Panc1 (cell line): ENCODE measurements around the gene NCOA6. TPM values are rescaled to one million over a fixed set of nuclear protein-coding genes. Genes with fewer than 3 reads are reported as not detected.
"Not testable (repeated sequence)": the region's sequence is repeated elsewhere in the genome, so short reads cannot be mapped to it uniquely, and the experiment has no call there.

Experiments
- ATAC-seq: fragments of 200-7000 bp; cut with Tn5 transposase; 2 replicates; pipeline ENCODE4 v1.9.1; 2020; ENCODE audit warnings: mild to moderate bottlenecking, moderate library complexity
- BruUV-seq: library from RNA; stranded (reverse); fragments of 400-500 nt; replicated peaks from 2 replicates; lab custom pipeline; 2021; lab: Mats Ljungman, UMichigan
- CTCF ChIA-PET: fragments of 300-600 bp; sonication (Branson Sonifier 250); formaldehyde crosslinking; loops from one replicate; lab custom pipeline; 2022; ENCODE audit warnings: antibody characterized with exemption; lab: Charles Lee
- POLR2A ChIA-PET: fragments of 300-600 bp; sonication (Branson Sonifier 250); formaldehyde crosslinking; loops from one replicate; lab custom pipeline; 2022; ENCODE audit warnings: antibody characterized with exemption; lab: Charles Lee
- DNase-seq: peaks from one replicate; pipeline ENCODE4 v3.0.0-alpha.2; 2010; ENCODE audit warnings: low read depth, low spot score
- H3K27ac ChIP-seq: 2 replicates; pipeline ENCODE4 v1.5.1; 2011; ENCODE audit warnings: mild to moderate bottlenecking, low read length, inconsistent platforms
- H3K27me3 ChIP-seq: fragments of 200-500 bp; sonication (Bioruptor generic); 2 replicates; pipeline ENCODE4 v1.6.0; 2014; ENCODE audit warnings: low read length, inconsistent platforms; ENCODE audit not compliant: control insufficient read depth, insufficient read depth
- H3K36me3 ChIP-seq: fragments of 200-500 bp; sonication (Bioruptor generic); 2 replicates; pipeline ENCODE4 v1.5.1; 2014; ENCODE audit warnings: inconsistent platforms, mild to moderate bottlenecking, low read length, moderate library complexity; ENCODE audit not compliant: control insufficient read depth, insufficient read depth
- H3K4me1 ChIP-seq: 2 replicates; pipeline ENCODE4 v1.5.1; 2011; ENCODE audit warnings: inconsistent platforms, mild to moderate bottlenecking, low read length, moderate library complexity; ENCODE audit not compliant: control insufficient read depth, insufficient read depth
- H3K4me3 ChIP-seq, 2 experiments: 2 replicates each; pipeline ENCODE4 v1.5.1; 2011 to 2012; ENCODE audit warnings: low read depth in 2 of 2, low read length in 2 of 2, mild to moderate bottlenecking in 2 of 2, inconsistent platforms in 1 of 2, moderate library complexity in 1 of 2
- H3K9me3 ChIP-seq: fragments of 200-500 bp; sonication (Bioruptor generic); 2 replicates; pipeline ENCODE4 v1.5.1; 2014; ENCODE audit warnings: low read depth, mild to moderate bottlenecking, inconsistent platforms, low read length, moderate library complexity; ENCODE audit not compliant: control insufficient read depth, insufficient read depth
- POLR2AphosphoS5 ChIP-seq: IDR thresholded peaks from 2 replicates; pipeline ENCODE4 v1.6.1; 2012; ENCODE audit warnings: mild to moderate bottlenecking, low read depth, low read length, moderate library complexity
- REST ChIP-seq, 2 experiments: IDR thresholded peaks; 2 replicates each; pipeline ENCODE4 v1.6.1; 2011 to 2012; ENCODE audit warnings: low read depth in 2 of 2, control low read depth in 1 of 2, low read length in 1 of 2, mild to moderate bottlenecking in 1 of 2, moderate library complexity in 1 of 2; ENCODE audit not compliant: insufficient read depth in 1 of 2
- SIN3A ChIP-seq: IDR thresholded peaks from 2 replicates; pipeline ENCODE4 v1.6.1; 2012; ENCODE audit warnings: low read depth, mild to moderate bottlenecking, low read length, moderate library complexity, borderline replicate concordance; ENCODE audit not compliant: insufficient read depth
- TCF7L2 ChIP-seq: IDR thresholded peaks from 2 replicates; pipeline ENCODE4 v1.6.1; 2011; ENCODE audit warnings: mild to moderate bottlenecking, low read depth, low read length, inconsistent platforms
- in situ Hi-C: cut with HindIII; loops from 2 replicates; pipeline ENCODE4 v1.10.0; 2016; ENCODE audit warnings: low sequenced_read_pairs, low pct_unique_long_range_greater_than_20kb
- intact Hi-C: fragments of 100-400 bp; cut with micrococcal nuclease; formaldehyde crosslinking; loops from one replicate; pipeline ENCODE4 v1.10.0; 2022; ENCODE audit not compliant: unreplicated experiment
- total RNA-seq: library from RNA; stranded (reverse); gene quantifications from one replicate; pipeline ENCODE4 v1.2.1, GENCODE V29; 2021; ENCODE audit not compliant: unreplicated experiment
- TF ChIP-seq, protein P1 (sequence below): fragments of 450-650 bp; IDR thresholded peaks from 2 replicates; pipeline ENCODE4 v1.5.1; 2017; ENCODE audit warnings: mild to moderate bottlenecking

NCOA6 gene
- total RNA-seq, 1 experiment from 2014 or later = 28.9 TPM

GRCh38 chr20:34729416-34729815, 96.0 kb downstream of the NCOA6 start:
- intact Hi-C loops (no loop called here), in situ Hi-C loops (no loop called here)
- Histone ChIP-seq H3K4me1 (no peaks in the 10 kb centered on the region), H3K27me3 (no peaks in the 10 kb centered on the region), H3K9me3 (no peaks in the 10 kb centered on the region), H3K4me3 (no peak overlapping the region), H3K36me3 (no peaks in the 10 kb centered on the region), H3K27ac (no peak overlapping the region)
- no TSS peak for BruUV-seq
- TF ChIP-seq TCF7L2 (no peak), SIN3A (no peak), REST (IDR thresholded peaks at IDR 0.05; ENCODE audit: insufficient read depth in 1 of 2, low read depth in 2 of 2, low read length in 1 of 2) (no peak), POLR2AphosphoS5 (no peak)
- TF ChIP-seq, protein P1, sequence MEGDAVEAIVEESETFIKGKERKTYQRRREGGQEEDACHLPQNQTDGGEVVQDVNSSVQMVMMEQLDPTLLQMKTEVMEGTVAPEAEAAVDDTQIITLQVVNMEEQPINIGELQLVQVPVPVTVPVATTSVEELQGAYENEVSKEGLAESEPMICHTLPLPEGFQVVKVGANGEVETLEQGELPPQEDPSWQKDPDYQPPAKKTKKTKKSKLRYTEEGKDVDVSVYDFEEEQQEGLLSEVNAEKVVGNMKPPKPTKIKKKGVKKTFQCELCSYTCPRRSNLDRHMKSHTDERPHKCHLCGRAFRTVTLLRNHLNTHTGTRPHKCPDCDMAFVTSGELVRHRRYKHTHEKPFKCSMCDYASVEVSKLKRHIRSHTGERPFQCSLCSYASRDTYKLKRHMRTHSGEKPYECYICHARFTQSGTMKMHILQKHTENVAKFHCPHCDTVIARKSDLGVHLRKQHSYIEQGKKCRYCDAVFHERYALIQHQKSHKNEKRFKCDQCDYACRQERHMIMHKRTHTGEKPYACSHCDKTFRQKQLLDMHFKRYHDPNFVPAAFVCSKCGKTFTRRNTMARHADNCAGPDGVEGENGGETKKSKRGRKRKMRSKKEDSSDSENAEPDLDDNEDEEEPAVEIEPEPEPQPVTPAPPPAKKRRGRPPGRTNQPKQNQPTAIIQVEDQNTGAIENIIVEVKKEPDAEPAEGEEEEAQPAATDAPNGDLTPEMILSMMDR = no peak
- ChIA-PET CTCF (no interaction called here), POLR2A (no interaction called here)
- ATAC-seq (no peak), DNase-seq (no peak)

DNA sequence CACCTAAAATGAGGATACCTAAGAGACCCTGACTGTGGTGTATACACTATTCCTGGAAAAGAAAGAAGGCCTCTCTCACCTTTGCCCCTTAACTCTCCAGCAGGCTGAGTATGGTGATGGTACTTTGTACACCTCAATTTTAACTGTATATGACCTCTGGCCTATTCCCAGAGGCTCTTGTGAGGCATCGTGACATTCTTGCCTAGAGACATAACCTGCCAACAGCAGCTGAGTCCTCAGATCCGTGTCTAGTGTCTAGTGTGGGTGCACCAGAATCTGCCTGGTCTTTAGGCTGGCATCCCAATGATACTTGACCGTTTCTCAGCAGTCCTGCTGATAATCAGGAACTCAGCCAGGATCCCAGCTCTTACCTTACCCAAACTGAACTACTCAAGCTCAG, 101.3 kb downstream of the NCOA6 start:
- Histone ChIP-seq H3K36me3 (no peaks in the 10 kb centered on the region), H3K27me3 (no peaks in the 10 kb centered on the region), H3K27ac (no peak overlapping the region), H3K4me1 (no peaks in the 10 kb centered on the region), H3K4me3 (no peak overlapping the region), H3K9me3 (no peaks in the 10 kb centered on the region)
- in situ Hi-C loops = no loop called here
- ChIA-PET POLR2A (interaction anchor here (0.6 kb wide), 1 partner anchor 16 kb away, joined by 3 read pairs; no protein-coding TSS in a partner anchor), CTCF (no interaction called here)
- ATAC-seq (no peak), DNase-seq (no peak)
- intact Hi-C loops = no loop called here
- BruUV-seq = no TSS peak
- TF ChIP-seq SIN3A (no peak), POLR2AphosphoS5 (no peak)

GRCh38 chr20:34722560-34722959, 102.9 kb downstream of the NCOA6 start:
- H3K27ac ChIP-seq, intact Hi-C loops, H3K36me3 ChIP-seq, H3K4me1 ChIP-seq, CTCF ChIA-PET, BruUV-seq, H3K4me3 ChIP-seq, in situ Hi-C loops, H3K9me3 ChIP-seq, H3K27me3 ChIP-seq, DNase-seq, POLR2A ChIA-PET, ATAC-seq: not testable (repeated sequence)
